IMR-90 (cell line): ENCODE measurements around the gene UBE3B. TPM values are rescaled to one million over a fixed set of nuclear protein-coding genes. Genes with fewer than 3 reads are reported as not detected.

Experiments used
- ATAC-seq: fragments of 200-7000 bp; cut with Tn5 transposase; 2 replicates; pipeline ENCODE4 v1.9.1; 2020; ENCODE audit warnings: low read depth, mild to moderate bottlenecking, moderate library complexity
- BruUV-seq: library from RNA; stranded (reverse); fragments of 400-500 nt; replicated peaks from 2 replicates; lab custom pipeline; 2021; lab: Mats Ljungman, UMichigan
- CTCF ChIA-PET: fragments of 300-600 bp; formaldehyde crosslinking; extraction: SDS; loops from one replicate; lab custom pipeline; 2021; ENCODE audit warnings: antibody characterized with exemption; lab: Yijun Ruan, JAX
- POLR2A ChIA-PET: fragments of 300-600 bp; sonication (Branson Sonifier 250); formaldehyde crosslinking; loops from one replicate; lab custom pipeline; 2022; ENCODE audit warnings: antibody characterized with exemption; ENCODE audit not compliant: unreplicated experiment; lab: Charles Lee
- DNase-seq: peaks from one replicate; pipeline ENCODE4 v3.0.0; 2013
- H2AFZ ChIP-seq: replicated peaks from 2 replicates; pipeline ENCODE3; 2013; ENCODE audit warnings: low read length, mild to moderate bottlenecking; ENCODE audit not compliant: poor library complexity
- H2AK5ac ChIP-seq: 2 replicates; pipeline ENCODE4 v1.6.1; 2013; ENCODE audit warnings: low read depth, low read length, inconsistent platforms
- H2AK9ac ChIP-seq: replicated peaks from 2 replicates; pipeline ENCODE3; 2013; ENCODE audit warnings: mild to moderate bottlenecking, low read depth, low read length, moderate library complexity; ENCODE audit not compliant: poor library complexity
- H2BK120ac ChIP-seq: 2 replicates; pipeline ENCODE4 v1.6.1; 2013; ENCODE audit warnings: low read depth, low read length, inconsistent platforms
- H2BK15ac ChIP-seq: 3 replicates; pipeline ENCODE4 v1.6.1; 2013; ENCODE audit warnings: low read depth, low read length, inconsistent platforms
- H2BK20ac ChIP-seq: 2 replicates; pipeline ENCODE4 v1.6.1; 2013; ENCODE audit warnings: low read depth, mild to moderate bottlenecking, inconsistent platforms, low read length, moderate library complexity
- H2BK5ac ChIP-seq: 2 replicates; pipeline ENCODE4 v1.6.1; 2013; ENCODE audit warnings: mild to moderate bottlenecking, low read depth, low read length, inconsistent platforms; ENCODE audit not compliant: poor library complexity, severe bottlenecking
- H3K14ac ChIP-seq: replicated peaks from 2 replicates; pipeline ENCODE4 v1.6.1; 2013; ENCODE audit warnings: low read depth, low read length, inconsistent platforms
- H3K18ac ChIP-seq: 2 replicates; pipeline ENCODE4 v1.6.1; 2013; ENCODE audit warnings: low read depth, low read length, control low read depth
- H3K23ac ChIP-seq: 2 replicates; pipeline ENCODE4 v1.6.1; 2013; ENCODE audit warnings: low read depth, low read length, inconsistent platforms
- H3K27ac ChIP-seq: 2 replicates; pipeline ENCODE4 v1.5.1; 2013; ENCODE audit warnings: mild to moderate bottlenecking, control low read depth, low read length; ENCODE audit not compliant: insufficient read depth
- H3K27me3 ChIP-seq: 2 replicates; pipeline ENCODE4 v1.6.1; 2013; ENCODE audit warnings: low read length; ENCODE audit not compliant: control insufficient read depth, insufficient read depth
- H3K36me3 ChIP-seq: 2 replicates; pipeline ENCODE4 v1.6.1; 2013; ENCODE audit warnings: low read length, mixed read lengths; ENCODE audit not compliant: control insufficient read depth, insufficient read depth
- H3K4ac ChIP-seq: 2 replicates; pipeline ENCODE4 v1.6.1; 2013; ENCODE audit warnings: low read depth, low read length, inconsistent platforms
- H3K4me1 ChIP-seq: 2 replicates; pipeline ENCODE4 v1.6.1; 2013; ENCODE audit warnings: low read length, mixed read lengths; ENCODE audit not compliant: control insufficient read depth, insufficient read depth
- H3K4me2 ChIP-seq: 2 replicates; pipeline ENCODE4 v1.6.1; 2013; ENCODE audit warnings: low read depth, mild to moderate bottlenecking, control low read depth, low read length, moderate library complexity
- H3K4me3 ChIP-seq: 2 replicates; pipeline ENCODE4 v1.5.1; 2013; ENCODE audit warnings: low read depth, mild to moderate bottlenecking, control low read depth, low read length, moderate library complexity; ENCODE audit not compliant: insufficient read depth
- H3K56ac ChIP-seq: 2 replicates; pipeline ENCODE4 v1.6.1; 2013; ENCODE audit warnings: low read length, inconsistent platforms; ENCODE audit not compliant: insufficient read depth; ENCODE audit errors: extremely low read depth
- H3K79me1 ChIP-seq, 2 experiments: 2 replicates each; pipeline ENCODE4 v1.6.1; 2013; ENCODE audit warnings: low read length in 2 of 2, inconsistent platforms in 1 of 2, low read depth in 1 of 2
- H3K9ac ChIP-seq: 2 replicates; pipeline ENCODE4 v1.6.1; 2013; ENCODE audit warnings: low read depth, low read length, control low read depth
- H3K9me1 ChIP-seq: 2 replicates; pipeline ENCODE4 v1.6.1; 2013; ENCODE audit warnings: low read length, inconsistent platforms; ENCODE audit not compliant: insufficient read depth
- H3K9me3 ChIP-seq: 2 replicates; pipeline ENCODE4 v1.6.1; 2013; ENCODE audit warnings: low read length; ENCODE audit not compliant: control insufficient read depth, insufficient read depth
- H4K20me1 ChIP-seq: 2 replicates; pipeline ENCODE4 v1.6.1; 2013; ENCODE audit warnings: low read length, inconsistent platforms; ENCODE audit not compliant: insufficient read depth
- H4K5ac ChIP-seq: 2 replicates; pipeline ENCODE4 v1.6.1; 2013; ENCODE audit warnings: mild to moderate bottlenecking, low read depth, low read length, control low read depth
- H4K8ac ChIP-seq, 2 experiments: 2 replicates each; pipeline ENCODE4 v1.6.1; 2013; ENCODE audit warnings: low read depth in 2 of 2, low read length in 2 of 2, control low read depth in 1 of 2, inconsistent platforms in 1 of 2
- H4K91ac ChIP-seq: 2 replicates; pipeline ENCODE4 v1.6.1; 2013; ENCODE audit warnings: low read depth, low read length, inconsistent platforms; ENCODE audit not compliant: insufficient read depth
- FOS ChIP-seq: fragments of 150-350 bp; IDR thresholded peaks from 2 replicates; pipeline ENCODE4 v1.6.1; 2016; ENCODE audit warnings: low read depth, low read length
- MXI1 ChIP-seq: IDR thresholded peaks from 2 replicates; pipeline ENCODE4 v1.6.1; 2012; ENCODE audit warnings: low read depth, mild to moderate bottlenecking, low read length, moderate library complexity, borderline replicate concordance
- POLR2A ChIP-seq: IDR thresholded peaks from 2 replicates; pipeline ENCODE4 v1.6.1; 2012; ENCODE audit warnings: mild to moderate bottlenecking, low read depth, low read length
- WGBS, 2 experiments: methylation state at CpG; one replicate each; pipeline versions ENCODE4 v1.1.5 to v1.1.7; 2013; ENCODE audit warnings: missing lambda C conversion rate in 2 of 2; ENCODE audit not compliant: insufficient read length in 1 of 2; ENCODE audit errors: extremely low coverage in 2 of 2; 5-methylcytosine and 5-hydroxymethylcytosine counted together
- dilution Hi-C: fragments of 300-500 bp; cut with HindIII; formaldehyde crosslinking; loops from one replicate; pipeline ENCODE4 v1.14.3; 2018; ENCODE audit warnings: low sequenced_read_pairs; ENCODE audit not compliant: unreplicated experiment
- in situ Hi-C: fragments of 300-500 bp; cut with MboI; formaldehyde crosslinking; loops from 3 replicates; pipeline ENCODE4 v1.14.3; 2019; ENCODE audit warnings: low sequenced_read_pairs, inconsistent platforms, mixed read lengths
- intact Hi-C: fragments of 100-400 bp; cut with micrococcal nuclease; formaldehyde crosslinking; loops from 2 replicates; pipeline ENCODE4 v1.10.0; 2022
- polyA plus RNA-seq, 3 experiments: library from polyadenylated mRNA; depleted of rRNA; stranded (reverse); fragments of >200 nt; gene quantifications; 2 replicates each; pipeline ENCODE4 v1.2.3, GENCODE V29; 2012; ENCODE audit warnings: low replicate concordance in 1 of 3
- total RNA-seq: library from RNA; depleted of rRNA; stranded (reverse); fragments of >200 nt; gene quantifications from 2 replicates; pipeline ENCODE4 v1.2.3, GENCODE V29; 2012

Gene UBE3B
- total and polyA plus RNA-seq, 2 of the 4 experiments (the other 2 are of a cell fraction): 18.8 to 24.9 TPM

GRCh38 chr12:109458771-109459208 is 18.6 kb upstream of the UBE3B start:
- H3K9me1 ChIP-seq: peaks cover 27% of the 10 kb centered on the region
- TF ChIP-seq POLR2A (peak; percentile 57; the same call in 1 of the 2 replicates), MXI1 (peak; percentile 10; the same call in 1 of the 2 replicates), FOS (no peak)
- in situ Hi-C loops: no loop called here
- H2AK5ac ChIP-seq: peak overlapping the region; percentile 96
- peak overlapping the region; percentile 82 for H3K18ac ChIP-seq
- peak overlapping the region; percentile 92 for H2BK20ac ChIP-seq
- H3K14ac ChIP-seq: peak overlapping the region; percentile 95
- POLR2A ChIA-PET: no interaction called here
- H3K79me1 ChIP-seq: peaks cover 53 to 86% of the 10 kb centered on the region in 2 experiments
- DNase-seq: peak; percentile 74
- no peak overlapping the region for H2AFZ ChIP-seq
- peak overlapping the region; percentile 96 for H4K91ac ChIP-seq
- H4K20me1 ChIP-seq: peaks cover 16% of the 10 kb centered on the region; the same call in 1 of the 2 replicates
- peak overlapping the region; percentile 97 for H3K23ac ChIP-seq
- peak overlapping the region; percentile 98 for H3K4ac ChIP-seq
- H2BK15ac ChIP-seq: peak overlapping the region; percentile 78; the same call in 1 of the 3 replicates
- peaks cover 43% of the 10 kb centered on the region for H3K36me3 ChIP-seq
- peak overlapping the region; percentile 75 for H4K5ac ChIP-seq
- dilution Hi-C loops: no loop called here
- BruUV-seq: TSS peak; percentile 68
- peak overlapping the region; percentile 55 to 85; a peak in 3 of 4 replicates for H4K8ac ChIP-seq
- H3K4me2 ChIP-seq: peak overlapping the region; percentile 61
- 62% methylated on average over 2 of the region's 6 CpGs; no CpG with 5 or more reads in 1 of the 2 experiments for WGBS, 2 experiments
- H3K27me3 ChIP-seq: no peaks in the 10 kb centered on the region
- CTCF ChIA-PET: interaction anchor here (1.7 kb wide), 1 partner anchor 31 kb away, joined by 5 read pairs; no protein-coding TSS in a partner anchor
- peaks cover 44% of the 10 kb centered on the region for H3K4me1 ChIP-seq
- H2AK9ac ChIP-seq: peak overlapping the region; percentile 98
- peak overlapping the region; percentile 62 for H3K9ac ChIP-seq
- peak; percentile 1; the same call in 1 of the 2 replicates for ATAC-seq
- H2BK120ac ChIP-seq: peak overlapping the region; percentile 96
- H3K9me3 ChIP-seq: no peaks in the 10 kb centered on the region
- no peak overlapping the region for H3K4me3 ChIP-seq
- peak overlapping the region; percentile 99 for H3K27ac ChIP-seq
- peak overlapping the region; percentile 95 for H2BK5ac ChIP-seq
- peak overlapping the region; percentile 91 for H3K56ac ChIP-seq
- intact Hi-C loops: no loop called here
